ENCODE data around the gene DYSF.

DYSF gene

DNA sequence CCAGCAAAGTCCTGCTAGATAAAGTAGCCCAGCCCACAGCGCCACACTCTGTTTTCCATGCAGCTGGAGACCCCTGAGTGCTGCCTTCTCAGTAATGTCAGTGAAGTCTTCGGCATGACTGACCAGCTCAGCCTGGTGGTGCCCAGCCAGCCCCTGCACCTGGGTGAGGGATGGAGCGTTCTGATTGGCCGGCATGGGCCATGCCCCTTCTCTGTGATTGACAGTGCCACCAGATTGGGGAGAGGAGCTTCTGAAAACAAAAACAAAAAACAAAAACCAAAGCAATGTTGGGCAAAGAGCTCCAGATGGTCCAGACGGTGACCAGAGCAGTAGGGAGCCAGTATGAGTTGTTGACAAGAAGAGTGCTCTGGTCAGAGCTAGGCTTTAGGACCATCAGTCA lies 122.6 kb downstream of the DYSF start:
- DNase-seq (ENCODE audit: low spot score) = no peak

DNA sequence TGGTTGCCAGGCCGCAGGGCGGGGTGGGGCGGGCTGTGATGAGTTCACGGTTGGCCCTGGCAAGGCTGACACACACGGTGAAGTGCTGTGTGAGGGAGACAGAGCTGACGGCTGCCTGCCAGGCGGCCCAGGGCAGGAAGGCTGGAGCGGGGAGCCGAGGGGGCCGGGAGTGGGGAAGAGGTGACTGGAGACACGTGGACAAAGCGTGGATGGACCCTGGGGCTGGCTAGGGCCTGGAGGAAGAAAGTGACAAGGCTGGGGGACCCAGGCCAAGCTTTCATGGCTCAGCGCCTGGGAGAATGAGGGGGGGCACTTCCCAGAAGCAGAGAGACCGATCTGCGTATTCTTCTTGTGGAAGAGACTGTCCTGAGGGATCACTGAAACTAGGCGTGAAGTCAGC lies 123.2 kb downstream of the DYSF start:
- DNase-seq (ENCODE audit: low spot score) = peak; percentile 35

DNA sequence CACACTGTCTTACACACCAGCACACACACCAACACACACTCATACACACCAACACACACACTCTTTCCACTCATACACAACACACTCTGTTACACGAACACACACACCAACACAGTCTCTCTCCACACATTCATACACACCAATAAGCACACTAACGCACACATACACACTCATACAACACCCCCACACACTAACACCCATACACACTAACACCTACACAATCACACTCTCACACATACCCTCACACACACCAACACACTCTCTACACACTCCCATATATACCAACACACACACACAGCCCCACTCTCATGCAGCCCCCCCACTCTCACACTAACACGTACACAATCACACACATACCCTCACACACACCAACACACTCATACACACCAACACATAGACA lies 123.8 kb downstream of the DYSF start:
- DNase-seq (ENCODE audit: low spot score) = no peak

DNA sequence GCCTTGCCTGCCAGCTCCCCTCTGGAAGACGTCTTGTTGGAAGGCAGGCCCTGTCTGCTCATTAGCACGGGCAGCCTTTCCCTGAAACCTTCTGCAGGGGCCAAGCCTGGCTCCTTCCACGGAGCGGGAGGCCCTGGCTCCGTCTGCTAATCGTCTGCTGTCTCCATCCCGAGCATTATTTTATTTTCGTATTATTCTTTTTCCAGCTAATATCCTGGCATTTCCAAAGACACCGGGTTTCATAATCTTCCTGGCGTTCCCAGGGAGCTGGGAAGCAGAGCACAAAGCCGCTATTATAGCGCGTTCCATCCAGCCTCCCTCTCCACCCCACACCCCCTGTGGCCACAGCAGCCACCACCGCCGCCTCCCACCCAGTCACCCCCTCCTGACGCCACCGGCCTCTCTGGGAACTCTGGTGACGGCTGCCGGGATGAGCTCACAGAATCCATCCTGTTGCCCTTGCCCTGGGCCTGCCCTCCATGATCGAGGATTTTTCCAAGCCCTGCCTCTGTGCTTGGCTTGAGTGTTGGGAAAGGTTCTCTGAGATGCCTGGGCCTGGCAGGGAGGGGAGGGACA lies 125.5 kb downstream of the DYSF start:
- DNase-seq (ENCODE audit: low spot score) = peak; percentile 84

DNA sequence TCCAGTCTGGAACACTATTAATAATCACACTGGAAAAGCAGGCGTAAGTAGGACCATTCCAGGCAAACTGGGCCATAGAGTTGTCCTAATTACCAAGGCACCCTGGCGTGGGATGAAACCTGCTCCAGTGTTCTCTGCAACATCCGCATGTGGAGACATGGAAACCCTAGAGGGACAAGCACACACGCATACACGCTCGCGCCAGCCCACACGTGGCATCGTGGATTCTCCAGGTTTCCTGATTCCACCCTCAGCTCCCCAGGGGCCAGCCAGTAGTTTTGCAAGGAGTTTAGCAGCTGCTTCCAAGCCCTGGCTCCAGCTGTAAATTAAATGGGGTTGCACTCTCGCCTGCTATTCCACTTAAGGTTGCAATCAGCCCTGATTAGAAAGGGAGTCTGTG lies 127.7 kb downstream of the DYSF start:
- DNase-seq (ENCODE audit: low spot score) = peak; percentile 19

DNA sequence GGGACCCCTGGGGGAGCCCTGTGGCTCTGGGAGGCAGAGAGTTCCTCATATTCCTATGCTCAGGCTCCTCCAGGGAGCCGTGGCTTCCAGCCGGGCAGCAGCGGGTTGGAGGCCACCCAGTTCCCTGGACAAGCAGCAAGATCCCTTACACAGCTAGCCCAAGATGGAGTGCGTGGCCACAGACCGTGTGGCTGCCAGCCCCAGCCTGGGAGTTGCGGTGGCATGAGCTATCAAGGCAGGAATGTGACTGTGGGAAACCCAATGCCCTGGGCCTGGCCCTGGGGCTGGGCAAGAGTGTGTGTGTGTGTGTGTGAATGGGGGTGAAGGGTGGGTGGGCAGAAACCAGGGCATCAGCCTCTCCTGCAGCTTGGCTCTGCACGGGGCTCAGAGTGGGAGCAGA lies 130.5 kb downstream of the DYSF start:
- DNase-seq (ENCODE audit: low spot score) = peak; percentile 48

DNA sequence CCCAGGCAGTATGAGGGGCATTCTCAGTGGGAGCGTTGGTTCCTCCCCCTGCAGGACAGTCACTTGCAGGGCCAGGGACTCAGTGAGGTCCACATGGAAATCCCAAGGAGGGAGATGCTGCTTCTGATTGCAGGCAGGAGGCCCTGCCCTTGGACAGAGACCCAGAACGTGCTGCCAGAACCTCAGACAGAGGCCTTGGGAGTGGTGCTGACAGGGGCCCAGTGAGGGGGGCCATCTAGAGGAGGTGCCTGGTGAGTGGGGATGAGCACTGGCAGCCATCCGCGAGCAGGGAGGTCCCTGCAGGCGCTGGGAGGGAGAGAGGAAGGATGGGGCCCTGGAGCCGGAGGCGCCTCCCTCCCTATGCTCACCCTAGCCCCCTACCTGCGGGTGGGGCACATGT lies 133.1 kb downstream of the DYSF start:
- no peak for DNase-seq (ENCODE audit: low spot score)

DNA sequence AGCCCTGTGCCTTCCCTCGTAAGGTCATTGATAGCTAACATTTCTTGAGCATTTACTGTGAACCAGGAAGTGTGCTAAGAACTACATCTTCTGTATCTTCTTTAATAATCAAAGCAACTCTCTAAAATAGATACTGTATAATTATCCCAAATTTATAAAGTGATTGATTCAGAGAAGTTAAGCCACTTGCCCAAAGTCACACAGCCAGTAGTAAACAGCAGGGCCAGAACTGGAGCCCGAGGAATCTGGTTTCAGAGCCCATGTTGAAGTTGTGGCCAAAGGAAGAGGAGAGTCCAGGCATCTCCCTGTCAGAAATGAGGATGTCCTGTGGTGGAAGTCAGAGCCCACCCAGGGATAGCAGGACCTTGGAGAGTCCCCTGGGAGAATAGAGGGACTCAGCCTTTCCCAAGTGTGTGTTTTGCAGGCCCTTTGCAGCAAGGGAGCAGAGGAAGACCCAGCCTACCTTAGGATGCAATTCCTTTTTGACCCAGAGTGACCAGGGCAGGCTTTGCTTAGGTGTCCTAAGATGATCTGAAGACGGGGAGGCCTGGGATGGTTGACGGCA lies 134.2 kb downstream of the DYSF start:
- DNase-seq (ENCODE audit: low spot score) = no peak

DNA sequence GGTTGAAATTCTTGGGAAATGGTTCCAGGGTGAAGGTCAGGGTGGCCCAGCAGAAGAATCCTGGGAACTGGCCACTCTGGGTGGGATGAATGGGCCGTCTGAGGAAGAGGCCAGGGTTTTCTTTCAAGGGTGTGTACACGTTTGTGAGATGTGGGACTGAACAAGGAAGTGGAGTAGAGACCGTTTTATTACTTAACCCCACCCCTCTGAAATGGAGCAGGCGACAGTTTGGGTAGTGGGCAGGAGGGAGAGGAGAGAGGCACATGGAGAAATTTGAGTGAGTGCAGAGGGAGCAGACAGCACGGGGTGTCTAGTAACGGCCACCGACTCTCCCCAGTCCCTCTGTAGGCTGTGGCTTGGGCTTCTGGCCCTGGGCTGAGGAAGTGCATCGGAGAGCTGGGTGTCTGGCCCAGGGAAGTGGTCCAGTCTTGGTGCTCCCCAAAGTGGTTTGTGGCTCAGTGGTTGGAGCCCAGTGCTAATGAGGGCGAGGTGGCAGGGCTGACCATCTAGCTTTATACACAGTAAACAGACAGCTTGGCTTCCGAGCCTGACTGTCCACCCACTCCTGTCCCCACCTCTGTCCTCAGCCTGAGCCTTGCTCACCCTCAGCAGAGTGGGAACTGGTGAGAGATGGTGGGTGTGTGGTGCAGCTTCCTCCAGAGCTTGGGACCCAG lies 135.3 kb downstream of the DYSF start:
- DNase-seq (ENCODE audit: low spot score) = no peak

DNA sequence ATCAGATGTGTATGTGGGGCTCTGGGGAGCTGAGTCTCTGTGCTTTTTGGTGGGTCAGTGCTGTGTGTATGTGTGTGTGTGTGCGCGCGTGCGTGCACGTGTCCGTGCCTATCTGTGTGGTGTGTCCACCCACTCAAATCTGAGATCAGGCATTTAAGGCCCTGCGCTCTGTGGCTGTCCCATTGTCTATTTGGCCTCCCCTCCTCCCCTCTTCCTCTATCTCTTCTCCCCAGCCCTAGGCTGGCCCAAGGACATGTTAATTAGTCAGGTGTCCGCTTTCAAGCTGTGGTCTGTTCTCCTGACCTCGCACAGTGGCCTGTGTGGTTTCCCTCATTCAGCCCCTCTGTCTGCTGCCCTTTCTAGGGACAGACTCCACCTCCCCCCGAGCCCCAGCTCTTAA lies 136.4 kb downstream of the DYSF start:
- DNase-seq (ENCODE audit: low spot score) = no peak

DNA sequence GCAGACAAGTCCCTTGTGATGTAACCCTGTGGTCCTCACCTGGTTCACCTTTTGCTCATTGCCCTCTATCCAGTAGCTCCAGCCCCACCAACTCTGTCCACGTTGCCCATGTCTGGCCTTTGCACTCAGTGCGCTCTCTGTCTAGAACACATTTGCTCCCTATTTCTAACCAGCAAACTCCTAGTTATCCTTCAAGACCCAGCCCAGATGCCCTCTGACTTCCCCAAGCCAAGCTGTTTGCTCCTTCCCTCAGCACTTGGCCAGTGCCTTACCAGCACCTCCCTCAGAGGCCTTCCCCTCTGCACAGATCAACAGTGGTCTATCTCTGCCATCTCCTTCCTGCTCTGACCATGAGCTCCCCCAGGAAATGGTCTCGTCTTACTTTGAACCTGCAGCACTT lies 137.7 kb downstream of the DYSF start:
- DNase-seq (ENCODE audit: low spot score) = no peak

DNA sequence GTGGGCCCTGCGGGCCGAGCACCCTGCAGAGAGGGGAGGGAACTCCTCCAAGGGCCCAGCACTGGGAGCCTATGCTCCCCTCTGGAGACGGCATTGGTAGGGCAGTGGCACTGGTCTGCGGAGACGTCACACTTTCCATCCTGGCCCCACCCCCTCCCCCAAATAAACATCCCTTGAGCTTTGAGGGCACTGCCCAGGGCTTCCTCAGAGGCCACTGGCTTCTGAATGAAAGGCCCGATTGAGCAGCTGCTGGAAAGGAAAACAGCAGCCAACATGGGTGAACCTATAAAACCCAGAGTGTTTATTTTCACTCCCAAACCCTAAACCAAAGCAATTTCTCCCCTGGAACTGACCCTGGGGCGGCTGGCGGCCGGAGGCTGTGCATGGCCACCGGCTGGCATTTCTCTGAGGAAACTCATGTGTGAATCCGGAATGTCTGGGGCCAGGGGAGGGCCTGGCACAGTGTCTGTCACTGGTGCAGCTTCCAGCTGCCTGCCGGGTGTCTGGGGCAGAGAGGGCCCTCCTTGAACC lies 138.9 kb downstream of the DYSF start:
- no peak for DNase-seq (ENCODE audit: low spot score)

DNA sequence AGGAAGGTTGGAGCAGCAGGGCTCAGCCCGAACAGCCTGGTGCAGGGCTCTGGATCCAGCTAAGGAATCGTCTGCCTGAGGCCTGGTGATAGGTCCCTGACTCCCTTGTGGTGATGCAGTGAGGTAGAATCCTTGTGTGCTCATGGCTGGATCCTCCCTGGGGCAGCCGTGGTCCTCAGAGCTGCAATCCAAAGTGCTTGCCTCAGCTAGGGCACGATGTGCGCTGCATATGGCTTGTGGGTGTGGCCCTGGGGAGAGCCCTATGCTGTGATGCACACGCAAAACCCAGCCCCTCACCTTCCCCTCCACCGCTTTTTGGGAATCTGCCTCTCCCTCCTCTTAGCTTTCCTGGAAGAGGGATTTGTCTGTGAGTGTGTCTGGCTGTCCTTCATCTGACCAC lies 142.2 kb downstream of the DYSF start:
- peak; percentile 24 for DNase-seq (ENCODE audit: low spot score)

DNA sequence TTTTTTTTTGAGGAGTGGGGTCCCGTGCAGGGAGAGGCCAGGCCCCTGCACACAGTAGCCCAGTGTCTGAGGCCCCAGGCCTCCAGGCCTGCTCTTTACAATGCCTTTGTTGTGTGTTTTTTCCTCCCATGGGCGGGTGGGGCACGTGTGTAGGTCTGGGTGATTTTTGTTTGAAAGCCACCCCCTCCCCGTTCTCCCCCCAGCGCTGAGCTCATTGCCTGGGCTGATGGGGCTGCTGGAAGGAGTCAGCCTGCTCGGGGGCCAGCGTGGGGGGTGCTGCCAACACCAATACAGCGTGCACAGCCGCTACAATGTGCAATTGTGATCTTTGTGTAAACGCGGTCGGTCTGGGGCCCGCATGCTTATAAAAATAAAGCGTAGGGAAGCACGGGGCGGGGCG lies 142.7 kb downstream of the DYSF start:
- DNase-seq (ENCODE audit: low spot score) = no peak

DNA sequence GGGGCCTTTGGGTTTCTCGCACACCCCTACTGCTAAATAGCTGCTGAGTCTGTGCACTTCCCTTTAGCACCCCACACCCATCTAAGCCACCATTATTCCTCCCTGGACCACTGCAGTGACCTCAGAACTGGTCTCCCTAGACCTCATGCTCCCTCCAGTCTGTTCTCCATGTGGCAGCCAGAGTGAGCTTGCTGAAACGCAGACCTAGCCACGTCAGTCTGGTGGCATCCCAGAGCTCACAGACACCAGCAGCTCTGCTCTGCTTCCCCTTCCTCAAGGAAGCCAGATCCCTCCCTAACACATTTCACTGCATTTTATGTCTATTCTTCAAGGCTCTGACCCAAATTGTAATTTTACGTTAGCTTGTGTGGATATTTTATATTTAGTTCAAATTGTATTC lies 144.4 kb downstream of the DYSF start:
- peak; percentile 67 for DNase-seq (ENCODE audit: low spot score)

DNA sequence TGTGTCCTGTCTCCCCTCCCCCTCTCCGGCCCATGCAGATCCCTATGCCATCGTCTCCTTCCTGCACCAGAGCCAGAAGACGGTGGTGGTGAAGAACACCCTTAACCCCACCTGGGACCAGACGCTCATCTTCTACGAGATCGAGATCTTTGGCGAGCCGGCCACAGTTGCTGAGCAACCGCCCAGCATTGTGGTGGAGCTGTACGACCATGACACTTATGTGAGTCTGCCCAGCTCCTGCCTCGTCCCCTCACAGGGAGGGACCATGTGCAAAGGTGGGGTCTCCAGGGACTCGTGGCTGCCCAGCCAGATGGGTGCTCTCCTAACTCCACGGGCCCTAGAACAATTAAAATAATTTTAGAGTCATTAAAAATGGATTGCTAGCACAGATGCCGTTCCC lies 145.2 kb downstream of the DYSF start:
- no peak for DNase-seq (ENCODE audit: low spot score)

DNA sequence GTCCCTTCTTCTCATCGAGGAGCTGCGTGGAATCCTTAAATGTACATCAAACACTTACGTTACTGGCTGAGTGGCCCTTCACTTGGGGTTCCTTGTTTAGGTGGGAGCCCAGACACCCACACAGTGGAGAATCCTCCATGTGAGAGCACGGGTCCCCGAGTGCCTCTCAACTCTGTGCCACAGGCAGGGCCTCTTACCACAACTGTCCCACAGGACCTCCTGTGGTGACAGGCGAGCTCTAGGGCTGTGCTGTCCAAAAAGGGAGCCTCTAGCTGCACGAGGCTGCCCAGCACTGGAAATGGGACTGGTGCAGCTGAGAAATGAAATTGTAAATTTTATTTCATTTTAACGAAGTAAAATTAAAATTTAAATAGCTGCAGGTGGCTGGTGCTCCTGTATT lies 145.7 kb downstream of the DYSF start:
- no peak for DNase-seq (ENCODE audit: low spot score)

DNA sequence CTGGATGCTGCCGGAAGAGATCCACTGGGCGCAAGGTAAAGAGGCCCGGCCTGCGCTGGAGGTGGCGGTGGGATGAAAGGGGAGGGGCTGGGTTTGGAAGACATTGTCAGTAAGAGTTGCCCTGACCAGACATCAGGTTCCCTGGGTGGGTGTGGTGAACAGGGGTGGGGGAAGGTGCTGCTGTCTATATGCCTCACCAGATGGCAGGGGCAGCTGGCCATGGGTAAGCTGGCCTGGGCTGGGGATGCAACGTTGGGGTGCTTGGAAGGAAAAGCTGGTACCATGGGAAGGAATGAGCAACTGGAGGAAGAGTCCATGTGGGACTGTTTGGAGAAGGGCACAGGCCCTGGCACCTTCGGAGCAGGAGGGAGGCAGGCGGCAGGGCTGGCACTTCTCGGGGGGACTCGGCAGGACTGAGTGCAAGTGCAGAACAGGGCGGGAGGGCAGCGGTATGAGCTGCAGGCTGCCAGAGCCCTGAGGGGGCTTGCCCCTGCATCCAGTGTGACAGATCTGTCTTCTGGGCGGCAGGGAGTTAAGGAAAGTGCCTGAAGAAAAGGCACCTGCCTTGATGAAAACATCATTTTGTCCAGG lies 146.4 kb downstream of the DYSF start:
- DNase-seq (ENCODE audit: low spot score) = no peak

DNA sequence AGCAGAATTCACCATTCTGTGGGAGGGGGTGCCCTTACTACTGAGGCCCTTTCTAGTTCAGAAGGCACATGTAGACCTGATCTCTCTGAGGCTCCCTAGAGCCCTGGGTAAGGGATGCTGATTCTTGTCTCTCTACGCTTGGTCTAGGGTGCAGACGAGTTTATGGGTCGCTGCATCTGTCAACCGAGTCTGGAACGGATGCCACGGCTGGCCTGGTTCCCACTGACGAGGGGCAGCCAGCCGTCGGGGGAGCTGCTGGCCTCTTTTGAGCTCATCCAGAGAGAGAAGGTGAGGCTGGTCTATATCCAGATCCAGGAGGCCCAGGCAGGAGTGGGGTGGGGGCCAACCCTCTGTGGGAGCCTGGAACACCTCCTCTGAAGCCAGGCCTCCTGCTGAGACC lies 147.2 kb downstream of the DYSF start:
- no peak for DNase-seq (ENCODE audit: low spot score)

DNA sequence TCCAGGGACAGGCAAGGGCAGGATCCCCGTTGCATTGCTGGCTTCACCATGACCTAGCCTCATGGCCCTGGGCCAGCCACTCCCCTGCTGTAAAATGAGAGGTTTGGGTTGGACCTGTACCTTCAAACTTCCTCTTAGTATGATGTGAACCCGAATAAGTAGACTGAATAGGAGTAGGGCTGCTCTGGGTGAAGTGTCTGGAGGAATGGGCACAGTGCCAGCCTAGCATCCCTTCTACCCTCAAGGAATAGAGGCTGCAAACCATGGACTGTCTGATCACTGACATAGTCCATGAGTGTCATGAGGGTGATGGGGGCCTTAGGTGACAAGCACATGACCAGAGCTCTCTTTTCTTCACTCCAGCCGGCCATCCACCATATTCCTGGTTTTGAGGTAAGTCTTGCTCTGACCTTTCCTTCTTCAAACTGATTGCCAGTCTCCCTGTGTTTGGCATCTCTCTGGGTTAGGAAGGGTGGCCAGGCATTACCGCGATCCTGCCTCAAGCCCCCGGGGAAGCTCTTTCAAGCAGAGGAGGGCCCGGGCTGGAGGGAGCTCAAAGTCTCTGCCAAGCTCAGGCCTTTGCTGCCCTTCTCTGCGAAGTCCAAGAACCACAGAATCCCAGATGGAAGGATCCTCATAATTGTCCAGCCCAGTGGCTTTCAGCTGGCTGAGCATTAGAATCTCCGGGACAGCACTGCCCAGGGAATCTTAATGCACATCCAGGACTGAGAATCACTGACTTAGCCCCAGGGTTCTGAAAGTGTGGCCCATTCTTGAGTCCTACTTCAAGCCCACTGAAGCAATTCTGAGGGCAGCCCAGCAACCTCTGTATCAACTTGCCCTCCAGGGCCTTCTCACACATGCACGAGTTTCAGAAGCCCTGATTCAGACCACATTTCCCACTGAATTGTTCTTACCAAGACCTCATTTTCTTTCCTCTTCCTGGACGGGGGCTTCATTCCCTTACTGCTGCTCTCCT lies 148.1 kb downstream of the DYSF start:
- no peak for DNase-seq (ENCODE audit: low spot score)

DNA sequence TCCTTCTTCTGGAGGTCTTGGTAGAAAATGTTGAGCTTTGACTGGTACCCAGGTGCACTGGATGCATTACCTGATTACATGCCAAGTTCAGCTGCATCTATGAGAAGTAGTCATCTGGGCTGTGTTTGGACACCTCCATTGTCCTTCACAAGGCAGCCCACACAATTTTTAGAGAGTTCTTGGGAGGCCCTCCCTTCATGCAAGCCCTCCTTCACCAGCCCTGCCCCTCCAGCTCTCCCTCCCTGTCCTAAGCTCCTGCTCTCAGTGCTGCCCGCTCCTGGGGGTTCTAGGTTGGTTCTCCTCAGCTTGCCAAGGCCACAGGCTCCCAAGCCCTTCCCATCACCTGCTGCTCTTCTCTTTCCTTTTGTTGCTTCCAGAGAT lies 148.7 kb downstream of the DYSF start:
- DNase-seq (ENCODE audit: low spot score) = no peak

DNA sequence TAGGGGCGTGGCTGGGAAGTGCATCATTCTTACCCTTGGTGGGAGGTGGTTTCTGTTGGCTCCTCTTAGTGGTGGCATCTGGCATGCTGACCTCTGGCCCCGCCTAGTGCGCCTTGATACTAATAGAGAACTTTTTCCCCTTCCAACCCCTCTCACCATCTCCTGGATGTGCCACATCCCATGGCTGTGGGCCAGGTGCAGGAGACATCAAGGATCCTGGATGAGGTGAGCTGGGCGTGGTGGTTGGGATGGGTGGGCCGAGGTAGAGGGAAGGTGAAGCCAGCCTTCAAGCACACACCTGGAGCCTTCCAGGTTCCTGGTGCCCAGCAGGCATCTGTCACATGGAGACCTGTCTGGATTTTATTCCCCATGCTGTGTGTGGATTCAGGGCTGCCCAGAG lies 149.2 kb downstream of the DYSF start:
- no peak for DNase-seq (ENCODE audit: low spot score)
